Keratinocyte (primary cell): ENCODE data around the gene CNKSR3. TPM values are rescaled to one million over a fixed set of nuclear protein-coding genes. Genes with fewer than 3 reads are reported as not detected.

Experiments used
- DNase-seq: peaks from one replicate; pipeline ENCODE4 v3.0.0-alpha.2; 2011; ENCODE audit warnings: low read depth, missing footprints, low spot score
- FAIRE-seq: peaks from 2 replicates; lab custom pipeline; 2011; peaks lifted over from hg19 to GRCh38; lab: Jason Lieb, UNC
- H2AFZ ChIP-seq: 2 replicates; pipeline ENCODE4 v1.6.0; 2012; ENCODE audit warnings: low read length, control low read depth, inconsistent platforms; ENCODE audit not compliant: control insufficient read depth
- H3K27ac ChIP-seq: 2 replicates; pipeline ENCODE4 v1.5.1; 2011; ENCODE audit warnings: low read length; ENCODE audit not compliant: control insufficient read depth, insufficient read depth
- H3K27me3 ChIP-seq: 3 replicates; pipeline ENCODE4 v1.6.0; 2011; ENCODE audit warnings: low read length; ENCODE audit not compliant: control insufficient read depth, insufficient read depth; ENCODE audit errors: extremely low read depth
- H3K36me3 ChIP-seq, 2 experiments: 2 replicates in 1 of 2; 3 replicates in 1 of 2; pipeline ENCODE4 v1.5.1; 2011; ENCODE audit warnings: low read length in 2 of 2, mild to moderate bottlenecking in 1 of 2; ENCODE audit not compliant: control insufficient read depth in 2 of 2, insufficient read depth in 2 of 2; ENCODE audit errors: extremely low read depth in 1 of 2
- H3K4me1 ChIP-seq: 3 replicates; pipeline ENCODE4 v1.5.1; 2011; ENCODE audit warnings: low read length; ENCODE audit not compliant: control insufficient read depth, insufficient read depth; ENCODE audit errors: extremely low read depth
- H3K4me2 ChIP-seq: 3 replicates; pipeline ENCODE4 v1.6.0; 2011; ENCODE audit warnings: low read depth, low read length; ENCODE audit not compliant: control insufficient read depth, insufficient read depth; ENCODE audit errors: extremely low read depth
- H3K4me3 ChIP-seq, 3 experiments: fragments of 200-600 bp in 1 of 3; sonication (generic) in 1 of 3; 2 replicates in 2 of 3; 3 replicates in 1 of 3; pipeline ENCODE4 v1.5.1; 2011 to 2016; ENCODE audit warnings: low read length in 3 of 3, mild to moderate bottlenecking in 3 of 3, control low read depth in 2 of 3, inconsistent platforms in 1 of 3, low read depth in 1 of 3, mixed read lengths in 1 of 3, mixed run types in 1 of 3, moderate library complexity in 1 of 3; ENCODE audit not compliant: control insufficient read depth in 2 of 3, insufficient read depth in 2 of 3; ENCODE audit errors: extremely low read depth in 1 of 3
- H3K79me2 ChIP-seq: 2 replicates; pipeline ENCODE4 v1.6.0; 2012; ENCODE audit warnings: low read length; ENCODE audit not compliant: control insufficient read depth, insufficient read depth
- H3K9ac ChIP-seq: 3 replicates; pipeline ENCODE4 v1.6.0; 2011; ENCODE audit warnings: low read length; ENCODE audit not compliant: control insufficient read depth, insufficient read depth; ENCODE audit errors: extremely low read depth
- H3K9me1 ChIP-seq: 3 replicates; pipeline ENCODE4 v1.6.0; 2011; ENCODE audit warnings: low read length; ENCODE audit not compliant: control insufficient read depth, insufficient read depth; ENCODE audit errors: extremely low read depth
- H3K9me3 ChIP-seq: 2 replicates; pipeline ENCODE4 v1.5.1; 2012; ENCODE audit warnings: low read depth, low read length; ENCODE audit not compliant: control insufficient read depth
- H4K20me1 ChIP-seq: 3 replicates; pipeline ENCODE4 v1.6.0; 2011; ENCODE audit warnings: low read length; ENCODE audit not compliant: control insufficient read depth, insufficient read depth; ENCODE audit errors: extremely low read depth
- CTCF ChIP-seq, 3 experiments: IDR thresholded peaks in 1 of 3; conservative IDR thresholded peaks in 1 of 3; optimal IDR thresholded peaks in 1 of 3; 2 replicates in 2 of 3; 3 replicates in 1 of 3; pipeline versions ENCODE3 to v1.5.1; 2011; ENCODE audit warnings: low read length in 3 of 3, mild to moderate bottlenecking in 3 of 3, moderate library complexity in 2 of 3, control low read depth in 1 of 3, inconsistent platforms in 1 of 3; ENCODE audit not compliant: insufficient read depth in 2 of 3; ENCODE audit errors: extremely low read depth in 1 of 3
- EZH2 ChIP-seq: IDR thresholded peaks from one replicate; pipeline ENCODE4 v1.6.1; 2012; ENCODE audit warnings: inconsistent platforms, mild to moderate bottlenecking, low read length, moderate library complexity
- dilution Hi-C: fragments of 300-500 bp; cut with MboI; formaldehyde crosslinking; loops from one replicate; pipeline ENCODE4 v1.7.0; 2020; ENCODE audit warnings: low sequenced_read_pairs; ENCODE audit not compliant: extremely low pct_ligation_motif_present
- polyA plus RNA-seq, 5 experiments: library from polyadenylated mRNA; depleted of rRNA in 3 of 5; stranded (reverse) in 3 of 5; stranded (forward) in 1 of 5; unstranded in 1 of 5; fragments of >200 nt; gene quantifications; 1 replicate in 1 of 5; 2 replicates in 3 of 5; 3 replicates in 1 of 5; pipeline versions ENCODE4 v1.2.1 to v1.2.3, GENCODE V29; 2011 to 2012; ENCODE audit warnings: missing spikeins in 2 of 5, low read depth in 1 of 5, low replicate concordance in 1 of 5

Gene CNKSR3
- polyA plus RNA-seq, 1 donor (not counting 4 experiments of a cell fraction or from before 2014, with no cell fraction given): 2.0 TPM

- no peaks in the 10 kb centered on the region for H3K9me3 ChIP-seq
- H4K20me1 ChIP-seq: no peaks in the 10 kb centered on the region
- no peaks in the 10 kb centered on the region for H3K9me1 ChIP-seq
- dilution Hi-C loops: no loop called here
- peaks cover 19% of the 10 kb centered on the region for H3K4me1 ChIP-seq
- TF ChIP-seq EZH2 (no peak), CTCF (optimal IDR thresholded peaks at IDR 0.05 in 1 of 3, IDR thresholded peaks at IDR 0.05 in 1 of 3, conservative IDR thresholded peaks at IDR 0.05 in 1 of 3; ENCODE audit: extremely low read depth in 1 of 3, insufficient read depth in 2 of 3, low read length in 3 of 3) (no peak)
- H3K79me2 ChIP-seq: no peaks in the 10 kb centered on the region
- no peak overlapping the region for H3K4me2 ChIP-seq
- H3K27ac ChIP-seq: no peak overlapping the region
- H2AFZ ChIP-seq: no peak overlapping the region
- peaks cover 0 to 2% of the 10 kb centered on the region in 2 experiments for H3K36me3 ChIP-seq
- FAIRE-seq: no peak
- no peaks in the 10 kb centered on the region for H3K27me3 ChIP-seq
- H3K9ac ChIP-seq: no peak overlapping the region
- no peak for DNase-seq
- H3K4me3 ChIP-seq: no peak overlapping the region
These were observed 106.7 kb downstream of the CNKSR3 start for GRCh38 chr6:154403788-154404187.

- Histone ChIP-seq H3K4me3 (no peak overlapping the region), H3K9me3 (no peaks in the 10 kb centered on the region), H3K4me2 (peak overlapping the region; percentile 55), H3K9ac (no peak overlapping the region), H2AFZ (no peak overlapping the region), H3K27ac (peak overlapping the region; percentile 39), H4K20me1 (no peaks in the 10 kb centered on the region), H3K27me3 (no peaks in the 10 kb centered on the region), H3K36me3 (peaks cover 0 to 2% of the 10 kb centered on the region in 2 experiments), H3K4me1 (peaks cover 19% of the 10 kb centered on the region), H3K9me1 (no peaks in the 10 kb centered on the region), H3K79me2 (no peaks in the 10 kb centered on the region)
- TF ChIP-seq CTCF (optimal IDR thresholded peaks at IDR 0.05 in 1 of 3, IDR thresholded peaks at IDR 0.05 in 1 of 3, conservative IDR thresholded peaks at IDR 0.05 in 1 of 3; ENCODE audit: extremely low read depth in 1 of 3, insufficient read depth in 2 of 3, low read length in 3 of 3) (no peak), EZH2 (no peak)
- FAIRE-seq: no peak
- dilution Hi-C loops: no loop called here
- peak; percentile 38 for DNase-seq
These were observed 108.3 kb downstream of the CNKSR3 start for GRCh38 chr6:154402081-154402780.
